Stimulated activated CD4-positive, alpha-beta T cell treated with anti-CD3 and anti-CD28 coated beads, Interleukin-1b, Interleukin-23, amount 100 ng/mL, for 1 hour (primary cell): ENCODE data around the gene ADORA2B.
"Not testable (repeated sequence)": the region's sequence is repeated elsewhere in the genome, so short reads cannot be mapped to it uniquely, and the experiment has no call there.

ENCODE experiments used
- DNase-seq, 2 donors: peaks; one replicate each; pipeline ENCODE4 v3.0.0-alpha.2; 2020; ENCODE audit warnings: low read depth in 2 of 2

ADORA2B gene

GRCh38 chr17:15954222-15954621, 9.3 kb downstream of the ADORA2B start:
- DNase-seq: no peak

GRCh38 chr17:15955793-15956541, 11.0 kb downstream of the ADORA2B start:
- no peak for DNase-seq

DNA sequence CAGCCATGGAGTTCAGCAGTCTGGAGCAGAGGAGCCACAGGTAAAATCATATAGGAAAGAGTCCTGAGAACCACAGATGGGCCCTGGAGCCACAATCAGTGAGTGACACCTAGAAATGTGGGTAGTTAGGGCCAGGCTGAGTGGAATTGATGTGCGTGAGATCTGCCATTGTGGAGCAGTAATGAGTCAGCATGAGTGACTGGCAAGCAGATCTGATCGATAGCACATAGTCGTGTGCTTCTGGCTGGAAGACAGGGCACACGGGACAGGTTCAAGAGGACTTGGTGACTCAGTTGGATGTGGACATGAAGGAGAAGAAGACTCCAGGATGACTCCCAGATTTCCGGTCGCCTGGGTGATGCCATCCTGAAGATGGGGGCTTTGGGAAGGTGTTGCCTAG, 12.3 kb downstream of the ADORA2B start:
- no peak for DNase-seq

DNA sequence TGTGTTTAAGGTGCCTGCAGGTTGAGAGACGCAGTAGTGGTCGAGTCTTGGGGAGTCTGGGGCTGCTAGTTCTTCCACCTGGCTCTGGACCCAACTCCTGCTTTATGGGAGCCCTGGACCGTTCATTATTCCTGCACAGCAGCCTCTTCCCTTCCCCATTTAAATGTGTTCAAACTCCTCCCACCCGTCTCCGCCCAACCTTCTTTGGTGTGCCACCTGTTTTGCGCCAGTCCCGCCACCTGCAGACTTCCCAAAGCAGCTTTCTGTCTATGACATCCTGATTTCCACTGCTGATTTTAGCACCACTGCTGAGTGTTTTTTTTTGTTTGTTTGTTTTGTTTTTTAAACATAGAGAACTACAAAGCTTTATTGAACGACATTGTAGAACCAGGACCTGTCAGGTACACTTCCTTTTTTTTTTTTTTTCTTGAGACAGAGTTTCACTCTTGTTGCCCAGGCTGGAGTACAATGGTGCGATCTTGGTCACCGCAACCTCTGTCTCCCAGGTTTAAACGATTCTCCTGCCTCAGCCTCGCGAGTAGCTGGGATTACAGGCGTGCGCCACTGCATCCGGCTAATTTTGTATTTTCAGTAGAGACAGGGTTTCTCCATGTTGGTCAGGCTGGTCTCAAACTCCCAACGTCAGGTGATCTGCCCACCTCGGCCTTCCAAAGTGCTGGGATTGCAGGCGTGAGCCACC, 12.8 kb downstream of the ADORA2B start:
- no peak for DNase-seq

DNA sequence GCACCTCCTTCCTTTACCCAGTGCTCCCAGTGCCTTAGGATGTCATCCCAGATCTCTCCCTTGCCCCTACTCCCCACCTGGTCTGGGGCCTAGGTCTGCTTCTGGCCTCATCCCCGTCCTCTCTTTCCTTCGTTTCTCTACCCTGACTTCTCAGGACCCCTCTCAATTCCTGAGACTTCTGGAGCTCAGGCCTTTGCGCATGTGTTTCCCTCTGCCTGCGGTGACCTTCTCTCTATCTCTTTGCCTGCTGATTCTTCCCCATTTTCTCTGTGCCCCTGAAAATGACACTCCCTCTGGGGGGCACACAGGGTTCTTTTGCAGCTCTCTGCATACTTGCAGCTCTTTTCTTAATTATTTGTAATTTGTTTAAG, 13.5 kb downstream of the ADORA2B start:
- no peak for DNase-seq

DNA sequence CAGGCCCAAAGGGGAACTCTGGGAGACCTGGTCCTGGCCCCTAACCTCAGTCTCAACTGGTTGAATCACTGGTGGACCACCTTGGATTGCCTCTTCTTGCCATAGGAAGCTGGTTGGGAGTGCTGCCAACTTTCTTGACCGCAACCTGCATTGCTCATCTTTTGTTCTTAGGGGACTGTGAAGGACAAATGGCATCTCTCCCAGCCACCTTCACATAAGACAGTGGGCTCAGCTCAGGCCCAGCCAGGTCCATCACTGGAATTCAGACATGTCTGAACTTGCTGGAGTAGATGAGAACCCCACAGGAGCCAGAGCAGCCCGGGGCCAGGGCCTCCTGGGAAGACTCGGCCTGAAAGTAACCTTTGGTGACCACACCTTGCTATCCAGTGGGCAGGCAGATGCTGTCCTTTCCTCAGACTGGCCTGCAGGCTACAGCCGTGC, 18.8 kb downstream of the ADORA2B start:
- DNase-seq: no peak

- DNase-seq: no peak
These were observed 20.6 kb downstream of the ADORA2B start for GRCh38 chr17:15965528-15965927.

- no peak for DNase-seq
These were observed 21.4 kb downstream of the ADORA2B start for GRCh38 chr17:15966183-15966878.

- no peak for DNase-seq
These were observed 21.9 kb downstream of the ADORA2B start for GRCh38 chr17:15966879-15967248.

- no peak for DNase-seq
These were observed 22.9 kb downstream of the ADORA2B start for GRCh38 chr17:15967706-15968399.

DNA sequence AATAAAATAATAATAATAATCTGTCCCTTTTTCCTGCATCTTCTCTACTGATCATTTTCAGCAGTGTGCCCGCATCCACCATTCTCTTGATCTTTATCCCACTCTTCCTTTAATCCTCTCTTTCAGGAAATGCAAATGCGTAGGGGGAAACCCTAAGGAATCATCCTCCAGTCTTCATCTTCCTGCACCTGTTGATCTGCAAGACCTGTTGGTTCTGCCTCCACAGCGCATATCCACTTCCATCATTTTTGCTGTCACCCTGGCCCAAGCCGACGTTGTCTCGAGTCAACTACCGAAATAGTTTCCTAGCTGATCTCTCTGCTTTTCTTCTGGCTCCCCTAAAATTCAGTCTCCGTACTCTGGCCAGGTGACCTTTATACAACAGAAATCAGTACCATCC, 24.5 kb downstream of the ADORA2B start:
- DNase-seq: no peak

DNA sequence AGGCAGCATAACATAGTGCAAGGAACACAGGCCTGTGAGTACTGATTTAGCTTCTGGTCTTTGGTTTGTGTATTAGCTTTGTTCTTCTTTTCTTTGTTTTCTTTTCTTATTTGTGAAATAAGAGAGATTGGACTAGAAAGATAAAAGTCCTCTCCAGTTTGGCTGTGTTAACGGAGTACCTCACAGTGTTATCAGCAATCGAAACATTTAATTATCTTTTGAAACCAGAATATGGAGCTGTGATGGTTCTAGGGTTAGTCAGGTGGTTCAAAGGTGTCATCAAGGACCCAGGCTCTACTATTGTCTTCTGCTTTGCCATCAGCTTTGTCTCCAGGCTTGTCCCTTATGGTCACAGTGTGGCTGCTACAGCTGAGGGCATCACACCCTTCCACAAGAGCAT, 25.6 kb downstream of the ADORA2B start:
- no peak for DNase-seq

DNA sequence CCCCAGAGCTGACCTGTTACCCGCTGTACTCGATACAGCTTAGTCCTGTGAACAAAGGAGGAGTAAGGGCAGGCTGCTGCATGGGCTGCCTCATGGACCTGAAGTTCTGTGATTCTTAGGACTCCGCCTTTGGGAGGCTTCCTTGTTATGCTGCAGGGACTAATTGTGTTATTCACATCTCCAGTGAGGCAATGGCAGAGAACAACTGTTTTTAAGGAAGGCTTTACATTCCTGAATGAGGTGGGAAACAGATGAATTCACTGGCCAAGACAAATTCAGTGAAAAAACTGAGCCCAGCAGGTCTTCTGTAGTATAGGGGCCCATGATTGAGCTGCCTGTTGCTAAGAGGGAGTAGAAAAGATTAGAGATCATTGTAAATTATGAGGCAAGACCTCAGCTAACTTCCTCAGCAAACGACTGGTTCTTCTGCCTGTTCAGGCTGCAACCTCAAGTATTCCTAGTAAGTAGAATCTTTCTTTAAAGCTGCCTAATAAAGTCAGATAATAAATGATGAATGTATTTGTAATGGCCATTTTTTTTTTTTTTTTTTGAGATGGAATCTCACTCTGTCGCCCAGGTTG, 26.3 kb downstream of the ADORA2B start:
- DNase-seq: no peak

- DNase-seq: no peak
These were observed 27.0 kb downstream of the ADORA2B start for GRCh38 chr17:15971882-15972281.

DNA sequence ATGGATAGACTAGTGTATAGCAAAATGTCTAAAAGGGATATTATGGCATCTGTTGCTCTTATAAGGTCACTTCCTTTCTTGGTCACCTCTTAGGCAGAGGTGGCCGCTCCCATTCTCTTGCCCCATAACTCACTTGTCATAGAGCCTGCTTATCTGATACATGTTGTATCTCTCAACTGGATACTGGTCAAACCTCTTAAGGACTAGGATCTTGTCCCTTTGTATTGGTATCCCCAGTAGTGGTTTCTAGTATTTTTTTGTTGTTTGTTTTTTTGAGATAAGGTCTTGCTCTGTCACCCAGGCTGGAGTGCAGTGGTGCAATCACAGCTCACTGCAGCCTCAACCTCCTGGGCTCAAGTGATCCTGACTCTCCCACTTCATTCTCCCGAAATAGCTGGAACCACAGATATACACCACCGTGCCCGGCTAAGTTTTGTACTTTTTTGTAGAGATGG, 27.6 kb downstream of the ADORA2B start:
- DNase-seq: no peak

DNA sequence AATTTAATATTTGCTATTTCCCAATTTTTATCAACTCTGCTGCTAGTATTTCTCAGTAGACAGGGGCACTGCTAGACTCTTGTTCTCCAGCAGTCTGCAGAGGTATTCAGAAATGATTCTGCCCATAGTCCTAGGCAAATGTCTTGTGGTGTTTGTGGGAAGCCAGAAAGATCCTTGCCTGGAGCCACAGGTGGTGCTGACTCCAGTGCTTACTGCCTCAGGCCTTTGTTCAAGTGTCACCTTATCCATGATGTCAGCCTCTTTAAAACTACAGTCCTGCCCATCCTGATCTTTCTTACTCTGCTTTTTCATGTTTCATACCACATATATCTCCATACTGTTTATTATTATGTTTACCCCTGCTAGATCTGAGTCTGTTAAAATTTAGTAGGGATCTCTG, 28.1 kb downstream of the ADORA2B start:
- no peak for DNase-seq

DNA sequence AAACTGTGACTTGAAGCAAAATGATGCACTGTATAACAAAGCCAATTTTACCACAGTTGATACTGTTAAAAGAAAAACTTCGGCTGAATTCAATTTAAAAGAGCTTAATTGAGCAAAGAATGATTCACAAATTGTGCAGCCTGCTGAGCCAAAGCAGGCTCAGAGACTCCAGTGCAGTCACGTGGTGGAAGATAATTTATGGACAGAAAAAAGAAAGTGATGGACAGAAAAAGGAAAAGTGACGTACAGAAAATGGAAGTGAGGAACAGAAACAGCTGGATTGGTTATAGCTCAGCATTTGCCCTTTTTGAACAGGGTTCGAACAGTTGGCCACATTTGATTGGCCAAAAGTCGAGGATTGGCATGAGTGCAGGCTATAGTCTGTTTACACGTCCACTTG, 28.9 kb downstream of the ADORA2B start:
- DNase-seq: no peak

DNA sequence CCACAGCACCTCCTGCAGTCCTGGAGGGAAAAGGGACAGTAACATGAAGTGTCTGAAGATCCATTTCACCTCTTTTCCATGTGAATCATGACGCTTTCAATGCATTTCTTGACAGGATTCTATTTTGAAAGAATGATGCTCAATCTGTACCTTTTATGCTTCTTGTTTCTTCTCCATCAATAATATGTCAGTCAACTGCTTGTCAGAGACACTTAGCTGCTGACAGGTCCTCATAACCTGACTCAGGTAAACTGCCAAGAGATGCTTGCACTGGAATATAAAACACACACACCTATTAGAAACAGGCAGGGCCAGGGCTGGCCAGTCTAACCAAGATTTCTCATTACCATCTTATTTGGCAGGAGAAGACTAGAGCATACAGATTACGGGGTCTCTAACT, 33.0 kb downstream of the ADORA2B start:
- no peak for DNase-seq

DNA sequence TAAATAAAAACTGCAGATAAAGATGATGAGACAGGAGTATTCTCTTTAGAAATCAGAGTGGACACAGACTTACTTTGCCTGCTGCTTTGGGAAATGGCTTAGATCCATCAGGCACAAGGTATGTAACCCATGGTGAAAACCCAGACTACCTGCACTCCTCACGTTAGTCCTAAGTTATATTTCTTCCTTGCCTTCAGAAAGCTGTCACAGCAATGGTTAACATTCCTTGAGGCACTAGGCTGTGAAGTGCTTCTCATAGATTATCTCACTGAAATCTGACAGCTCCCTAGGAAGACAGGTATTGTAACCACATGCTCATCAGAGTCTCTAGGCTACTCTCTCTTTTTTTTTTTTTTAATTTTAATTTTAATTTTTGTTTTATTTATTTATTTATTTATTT, 33.7 kb downstream of the ADORA2B start:
- no peak for DNase-seq

DNA sequence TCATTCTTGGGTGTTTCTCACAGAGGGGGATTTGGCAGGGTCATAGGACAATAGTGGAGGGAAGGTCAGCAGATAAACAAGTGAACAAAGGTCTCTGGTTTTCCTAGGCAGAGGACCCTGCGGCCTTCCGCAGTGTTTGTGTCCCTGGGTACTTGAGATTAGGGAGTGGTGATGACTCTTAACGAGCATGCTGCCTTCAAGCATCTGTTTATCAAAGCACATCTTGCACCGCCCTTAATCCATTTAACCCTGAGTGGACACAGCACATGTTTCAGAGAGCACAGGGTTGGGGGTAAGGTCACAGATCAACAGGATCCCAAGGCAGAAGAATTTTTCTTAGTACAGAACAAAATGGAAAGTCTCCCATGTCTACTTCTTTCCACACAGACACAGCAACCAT, 34.1 kb downstream of the ADORA2B start:
- DNase-seq: not testable (repeated sequence)

GRCh38 chr17:15981208-15981607, 36.3 kb downstream of the ADORA2B start:
- no peak for DNase-seq
